ENCODE results near the gene GFER.
"Not testable (repeated sequence)": the region's sequence is repeated elsewhere in the genome, so short reads cannot be mapped to it uniquely, and the experiment has no call there.

Gene GFER

DNA sequence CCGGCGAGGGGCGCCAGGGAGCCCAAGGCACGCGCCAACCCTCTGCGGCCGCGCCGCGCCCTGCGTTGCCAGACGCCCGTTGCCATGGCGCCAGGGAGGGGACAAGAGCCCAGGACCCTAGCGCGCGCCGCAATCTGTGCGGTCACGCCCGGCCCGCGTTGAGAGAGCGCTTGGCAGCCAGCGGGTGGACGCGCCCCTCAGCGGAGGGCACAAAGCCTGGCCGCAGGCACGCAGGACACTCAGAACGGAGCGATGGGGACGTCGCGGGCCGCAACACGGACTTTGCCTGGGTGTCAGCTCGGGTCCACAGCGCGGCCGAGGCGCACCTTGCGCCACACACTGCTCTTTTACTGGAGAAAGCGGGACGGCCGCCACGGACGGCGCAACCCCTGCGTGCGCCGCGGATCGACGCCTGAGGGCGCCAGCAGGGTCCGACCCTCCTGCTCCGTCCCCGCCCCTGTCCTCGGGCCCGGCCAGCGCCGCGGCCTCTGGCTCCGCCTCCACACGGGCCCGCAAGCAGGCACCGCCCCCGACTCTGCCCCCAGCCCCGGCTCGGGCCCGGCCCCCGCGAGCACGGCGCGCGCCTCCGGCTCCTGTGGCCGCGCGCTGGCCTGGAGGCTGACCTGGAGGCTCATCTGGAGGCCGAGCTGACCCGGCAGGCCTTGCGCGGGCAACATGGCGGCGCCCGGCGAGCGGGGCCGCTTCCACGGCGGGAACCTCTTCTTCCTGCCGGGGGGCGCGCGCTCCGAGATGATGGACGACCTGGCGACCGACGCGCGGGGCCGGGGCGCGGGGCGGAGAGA is at the start of gene GFER:
Gene GFER (plus strand): TSS at position 650 of the 803 bp plus-strand sequence. CDS start 26 bp downstream, at position 676.
- DNase-seq (ENCODE audit: low spot score) = peak; percentile 87

DNA sequence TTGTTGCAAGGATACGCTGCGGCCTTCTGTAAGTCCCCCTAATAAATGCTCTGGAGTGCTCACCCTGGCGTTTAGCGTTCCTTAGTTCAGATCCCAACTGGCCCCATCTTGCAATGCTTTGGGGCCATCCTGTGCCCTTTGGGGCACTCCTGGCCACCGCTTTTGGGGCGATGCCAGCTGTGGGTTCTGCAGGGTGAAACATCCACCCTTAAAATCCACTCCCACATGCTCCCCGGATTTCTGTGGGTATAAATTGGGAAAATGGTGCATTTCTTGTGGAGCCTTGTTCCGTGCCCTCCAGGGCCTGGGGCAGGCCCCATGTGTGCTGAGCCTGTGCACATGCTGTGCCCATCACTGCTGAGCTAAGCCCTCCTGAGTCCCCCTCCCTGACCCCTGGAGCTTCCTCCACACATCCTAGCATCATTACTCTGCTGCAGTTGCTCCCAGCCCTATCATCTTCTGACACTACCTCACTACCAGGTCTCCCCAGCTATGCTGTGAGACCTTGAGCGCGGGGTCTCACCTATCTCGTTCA is 47.0 kb upstream of the GFER start:
- DNase-seq (ENCODE audit: low spot score) = no peak

DNA sequence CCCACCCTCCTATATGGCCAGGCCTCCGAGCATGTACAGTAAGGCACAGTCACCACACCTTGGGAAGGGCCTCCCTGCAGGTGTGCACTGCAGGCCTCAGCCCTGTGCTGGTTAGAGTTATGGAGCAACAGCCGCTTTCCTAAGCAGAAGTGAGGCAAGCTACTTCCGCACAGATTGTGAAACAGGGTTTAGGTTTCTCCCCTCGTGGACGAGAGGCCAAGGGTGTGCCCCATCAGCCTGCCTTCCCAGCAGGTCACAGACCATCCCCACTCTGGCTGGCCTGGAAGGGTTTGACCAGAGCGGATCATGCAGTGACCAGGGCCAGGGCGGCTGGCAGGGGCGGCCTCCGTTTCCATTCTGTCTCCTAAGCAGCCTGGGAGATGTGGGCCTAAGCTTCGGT is 45.7 kb upstream of the GFER start:
- DNase-seq (ENCODE audit: low spot score) = no peak

DNA sequence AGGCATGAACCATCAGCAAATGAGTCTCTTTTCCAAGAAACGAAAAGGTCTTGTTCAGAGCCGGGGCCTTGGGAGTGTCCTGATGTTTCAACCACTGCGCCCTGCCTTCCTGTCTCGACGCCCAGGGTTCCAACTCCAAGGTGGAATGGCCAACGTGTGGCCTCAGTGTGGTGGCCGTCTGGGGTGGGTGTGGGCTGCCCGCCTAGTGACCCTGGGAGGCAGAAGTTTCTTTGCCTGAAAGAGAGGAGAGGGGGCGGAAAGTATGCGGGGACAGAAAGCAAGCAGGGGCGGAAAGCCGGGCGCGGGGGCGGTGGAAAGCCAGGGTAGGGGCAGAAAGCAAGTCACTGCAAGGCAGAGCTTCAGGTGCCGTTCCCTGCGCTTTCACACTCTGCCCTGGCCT is 45.1 kb upstream of the GFER start:
- DNase-seq (ENCODE audit: low spot score) = no peak

- not testable (repeated sequence) for DNase-seq (ENCODE audit: low spot score)
These were observed 44.2 kb upstream of the GFER start for GRCh38 chr16:1939833-1940232.

GRCh38 chr16:1940273-1941161 is 43.5 kb upstream of the GFER start:
- DNase-seq (ENCODE audit: low spot score) = no peak

GRCh38 chr16:1941162-1942046 is 42.6 kb upstream of the GFER start:
- DNase-seq (ENCODE audit: low spot score) = no peak

DNA sequence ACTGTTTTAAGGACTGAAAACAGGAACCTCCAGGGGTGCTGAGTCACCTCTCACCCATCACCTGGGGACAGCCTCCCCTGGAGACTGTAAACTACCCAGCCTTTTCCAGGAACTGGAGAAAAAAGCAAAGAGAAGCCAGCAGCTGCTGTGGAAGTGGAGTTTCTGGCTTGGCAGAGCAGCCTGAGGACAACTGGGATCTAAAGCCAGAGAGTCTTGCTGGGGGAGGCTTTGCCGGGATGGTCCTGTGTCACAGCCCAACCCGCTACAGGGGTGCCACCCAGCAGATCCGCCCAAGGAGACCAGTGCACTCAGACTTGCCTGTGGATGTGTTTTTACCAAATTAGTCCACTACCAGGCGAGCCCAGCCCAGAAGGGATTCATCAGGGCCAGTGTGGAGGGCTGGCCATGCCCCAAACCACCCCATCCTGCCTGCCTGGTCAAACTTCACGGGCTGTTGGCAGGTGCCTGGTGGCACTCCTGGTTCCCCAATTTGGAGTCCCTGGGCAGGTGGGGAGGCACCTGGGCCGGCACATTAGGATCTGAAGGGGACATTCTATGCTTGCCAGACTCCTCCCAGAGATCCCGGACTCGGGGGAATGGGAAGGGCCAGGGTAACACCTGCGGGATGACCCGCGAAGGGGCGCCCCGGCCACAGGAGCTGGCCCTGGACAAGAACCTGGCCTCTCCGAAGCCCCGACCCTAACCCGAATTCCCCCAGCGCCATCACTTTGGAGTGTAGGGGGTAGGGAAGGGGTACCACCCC is 41.8 kb upstream of the GFER start:
- no peak for DNase-seq (ENCODE audit: low spot score)

- DNase-seq (ENCODE audit: low spot score) = peak; percentile 99
These were observed 40.9 kb upstream of the GFER start, which contains the start of gene MSRB1 for GRCh38 chr16:1942810-1943726. TSS of gene MSRB1 (minus strand) at chr16:1943199. CDS start at chr16:1943156, 43 bp downstream.

DNA sequence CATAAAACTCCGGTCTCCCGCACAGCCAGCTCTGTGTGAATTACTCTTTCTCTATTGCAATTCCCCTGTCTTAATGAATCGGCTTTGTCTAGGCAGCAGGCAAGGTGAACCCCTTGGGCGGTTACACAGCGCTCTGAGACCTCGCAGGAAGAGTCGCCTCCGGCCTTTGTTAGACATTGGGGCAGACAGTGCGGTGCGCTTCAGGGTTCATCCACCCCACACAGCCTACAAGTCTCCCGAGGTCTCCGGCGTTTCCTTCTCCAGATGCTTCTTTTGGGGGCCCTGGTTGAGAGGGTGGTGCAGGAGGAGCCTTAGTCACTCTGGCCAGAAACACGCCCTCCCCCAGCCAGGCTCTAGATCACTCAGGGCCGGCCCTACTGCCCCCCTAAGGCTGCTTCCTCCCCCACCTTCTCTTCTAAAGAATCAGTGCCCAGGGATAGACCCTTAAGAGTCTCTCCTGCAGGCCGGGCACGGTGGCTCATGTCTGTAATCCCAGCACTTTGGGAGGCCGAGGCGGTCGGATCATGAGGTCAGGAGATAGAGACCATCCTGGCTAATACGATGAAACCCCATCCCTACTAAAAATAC is 39.3 kb upstream of the GFER start:
- DNase-seq (ENCODE audit: low spot score) = no peak

DNA sequence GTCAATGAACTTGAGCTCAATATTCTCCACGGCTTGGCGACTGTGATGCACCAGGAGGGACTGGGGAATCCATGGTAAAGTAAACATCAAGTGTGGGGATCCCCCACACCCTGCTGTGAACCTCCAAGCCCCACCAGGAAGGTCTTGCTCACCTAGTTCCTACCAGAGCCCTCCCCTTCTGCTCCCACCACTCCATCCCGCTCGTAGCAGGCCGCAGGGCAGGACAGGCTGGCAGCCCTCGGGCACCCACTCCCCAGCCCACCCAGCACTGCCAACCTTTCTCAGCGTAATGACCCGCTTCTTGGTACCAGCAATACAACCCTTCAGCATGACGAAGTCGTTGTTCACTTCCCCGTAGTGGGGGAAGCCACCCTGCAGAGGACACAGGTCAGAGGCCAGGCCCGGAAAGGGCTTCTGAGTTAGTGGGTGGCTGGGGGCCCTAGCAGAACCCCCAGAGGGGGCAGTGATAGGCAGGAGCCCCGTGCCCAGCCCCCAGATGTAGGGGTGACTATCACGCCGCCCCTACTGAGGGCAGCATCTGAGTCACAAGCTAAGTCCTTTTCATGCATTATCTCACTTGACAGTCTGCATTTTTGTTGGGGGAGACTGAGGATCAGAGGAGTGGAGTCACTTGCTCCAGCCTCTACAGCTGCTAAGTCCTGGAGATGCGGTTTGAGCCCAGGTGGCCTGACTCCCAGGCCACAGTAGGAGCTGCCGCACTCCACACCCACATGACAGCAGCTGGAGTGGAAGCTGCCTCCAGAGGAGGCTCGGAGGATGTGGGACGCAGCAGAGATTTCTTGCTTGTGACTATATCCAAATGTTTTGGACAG is 38.2 kb upstream of the GFER start:
- no peak for DNase-seq (ENCODE audit: low spot score)

GRCh38 chr16:1946495-1947368 is 37.3 kb upstream of the GFER start:
- no peak for DNase-seq (ENCODE audit: low spot score)

GRCh38 chr16:1947369-1947670 is 36.7 kb upstream of the GFER start:
- no peak for DNase-seq (ENCODE audit: low spot score)

DNA sequence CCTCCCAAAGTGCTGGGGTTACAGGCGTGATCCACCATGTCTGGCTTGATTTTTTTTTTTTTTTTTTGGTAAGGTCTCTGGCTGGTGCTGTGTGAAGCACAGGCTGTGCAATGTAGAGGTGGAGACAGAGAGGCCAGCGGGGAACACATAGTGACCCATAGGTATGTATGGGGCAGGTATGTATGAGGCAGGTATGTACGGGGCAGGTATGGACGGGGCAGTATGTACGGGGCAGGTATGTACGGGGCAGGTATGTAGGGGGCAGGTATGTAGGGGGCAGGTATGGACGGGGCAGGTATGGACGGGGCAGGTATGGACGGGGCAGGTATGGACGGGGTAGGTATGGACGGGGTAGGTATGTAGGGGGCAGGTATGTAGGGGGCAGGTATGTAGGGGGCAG is 34.5 kb upstream of the GFER start:
- no peak for DNase-seq (ENCODE audit: low spot score)

GRCh38 chr16:1950047-1950446 is 33.9 kb upstream of the GFER start:
- no peak for DNase-seq (ENCODE audit: low spot score)

- no peak for DNase-seq (ENCODE audit: low spot score)
These were observed 33.4 kb upstream of the GFER start for GRCh38 chr16:1950559-1950958.

DNA sequence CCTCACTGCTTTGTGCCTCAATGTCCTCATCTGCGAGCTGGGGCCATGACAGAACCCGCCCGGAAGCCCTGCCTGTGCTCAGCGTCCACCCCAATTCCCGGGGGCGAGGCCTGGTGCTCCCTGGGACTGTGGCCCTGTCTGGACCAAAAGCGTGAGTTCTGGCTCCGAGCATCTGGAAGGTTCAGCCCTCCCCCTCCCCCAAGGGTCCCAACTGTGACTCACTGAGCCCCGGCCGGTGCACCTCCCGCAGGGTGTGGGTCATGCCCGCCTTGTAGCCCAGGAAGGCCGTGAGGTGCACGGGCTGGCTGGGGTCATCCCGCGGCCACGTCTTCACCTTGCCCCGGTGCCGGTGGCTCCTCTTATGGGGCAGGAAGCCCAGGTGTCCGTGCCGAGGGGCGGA is 30.3 kb upstream of the GFER start:
- DNase-seq (ENCODE audit: low spot score) = no peak

Measured in pons (tissue), 1 donor.